A549 (cell line): Measurements from ENCODE around the gene TBX10. TPM values are rescaled to one million over a fixed set of nuclear protein-coding genes. Genes with fewer than 3 reads are reported as not detected.
"Not testable (repeated sequence)": the region's sequence is repeated elsewhere in the genome, so short reads cannot be mapped to it uniquely, and the experiment has no call there.

ENCODE experiments used
- ATAC-seq, 2 experiments: fragments of 200-7000 bp in 1 of 2; fragments of >200 bp in 1 of 2; cut with Nextera tagmentation in 1 of 2; cut with Tn5 transposase in 1 of 2; 3 replicates each; pipeline versions ENCODE4 v1.8.0 to v1.9.1; 2018 to 2020; ENCODE audit warnings: mild to moderate bottlenecking in 1 of 2, moderate library complexity in 1 of 2
- CTCF ChIA-PET: fragments of 300-600 bp; sonication (Branson Sonifier 250); formaldehyde crosslinking; extraction: SDS; loops from one replicate; lab custom pipeline; 2021; ENCODE audit warnings: antibody characterized with exemption, inconsistent platforms; lab: Yijun Ruan, JAX
- POLR2A ChIA-PET: fragments of 350-600 bp; formaldehyde crosslinking; extraction: SDS; loops from one replicate; lab custom pipeline; 2021; ENCODE audit warnings: antibody characterized with exemption, inconsistent platforms; lab: Yijun Ruan, JAX
- DNase-seq, 2 experiments: peaks; one replicate each; pipeline versions ENCODE4 v3.0.0 to v3.0.0-alpha.2; 2011 to 2016; ENCODE audit warnings: low read depth in 1 of 2, low spot score in 1 of 2
- FAIRE-seq: peaks from 2 replicates; lab custom pipeline; 2011; peaks lifted over from hg19 to GRCh38; lab: Jason Lieb, UNC
- H3K27ac ChIP-seq, 2 experiments: fragments of >200 bp; sonication (Bioruptor Twin); formaldehyde crosslinking; 3 replicates each; pipeline ENCODE4 v1.5.1; 2016 to 2017
- H3K4me1 ChIP-seq: fragments of >200 bp; sonication (Bioruptor Twin); formaldehyde crosslinking; 3 replicates; pipeline ENCODE4 v1.6.1; 2016
- H3K4me2 ChIP-seq: fragments of >200 bp; sonication (Bioruptor Twin); formaldehyde crosslinking; 3 replicates; pipeline ENCODE4 v1.6.1; 2016
- H3K4me3 ChIP-seq: fragments of >200 bp; sonication (Bioruptor Twin); formaldehyde crosslinking; 3 replicates; pipeline ENCODE4 v1.5.1; 2016
- H3K9me3 ChIP-seq: fragments of >200 bp; sonication (Bioruptor Twin); formaldehyde crosslinking; 3 replicates; pipeline ENCODE4 v1.6.1; 2016
- BHLHE40 ChIP-seq: IDR thresholded peaks from 2 replicates; pipeline ENCODE4 v1.6.1; 2012; ENCODE audit warnings: low read depth, low read length, inconsistent platforms
- EHF ChIP-seq: fragments of 250-450 bp; sonication (Bioruptor Pico); IDR thresholded peaks from 2 replicates; pipeline ENCODE4 v1.5.0; 2020; ENCODE audit warnings: mild to moderate bottlenecking
- EHMT2 ChIP-seq: fragments of 200-600 bp; sonication (generic); IDR thresholded peaks from 2 replicates; pipeline ENCODE4 v1.6.1; 2016; ENCODE audit warnings: antibody characterized with exemption, low read depth, mild to moderate bottlenecking, moderate library complexity
- EP300 ChIP-seq, 2 experiments: fragments of >200 bp; sonication (Bioruptor Twin); formaldehyde crosslinking; IDR thresholded peaks; 2 replicates in 1 of 2; 3 replicates in 1 of 2; pipeline ENCODE4 v1.6.1; 2016 to 2017
- ESRRA ChIP-seq: fragments of 150-350 bp; IDR thresholded peaks from 2 replicates; pipeline ENCODE4 v1.6.1; 2014; ENCODE audit warnings: mild to moderate bottlenecking, low read length, borderline replicate concordance
- GATA3 ChIP-seq: IDR thresholded peaks from 2 replicates; pipeline ENCODE4 v1.6.1; 2012; ENCODE audit warnings: borderline replicate concordance
- HEYL ChIP-seq: fragments of 250-450 bp; sonication (Bioruptor Pico); IDR thresholded peaks from 2 replicates; pipeline ENCODE4 v1.8.0; 2021; ENCODE audit warnings: mild to moderate bottlenecking, moderate library complexity
- HMGXB4 ChIP-seq: fragments of 250-450 bp; sonication (Bioruptor Pico); IDR thresholded peaks from 2 replicates; pipeline ENCODE4 v1.5.0; 2021; ENCODE audit warnings: mild to moderate bottlenecking, moderate library complexity, borderline replicate concordance
- HOXB13 ChIP-seq: fragments of 250-450 bp; sonication (Bioruptor Pico); IDR thresholded peaks from 2 replicates; pipeline ENCODE4 v1.5.0; 2020; ENCODE audit warnings: low read depth, mild to moderate bottlenecking, moderate library complexity
- JUNB ChIP-seq: fragments of >200 bp; sonication (Bioruptor Twin); formaldehyde crosslinking; IDR thresholded peaks from 2 replicates; pipeline ENCODE4 v1.6.1; 2016
- NFE2L2 ChIP-seq: fragments of 150-350 bp; conservative IDR thresholded peaks from 2 replicates; pipeline ENCODE4 v1.6.1; 2014; ENCODE audit warnings: low read length
- NPAS2 ChIP-seq: fragments of 250-450 bp; sonication (Bioruptor Pico); IDR thresholded peaks from 2 replicates; pipeline ENCODE4 v1.8.0; 2022; ENCODE audit warnings: mild to moderate bottlenecking, moderate library complexity, borderline replicate concordance
- PHF8 ChIP-seq: fragments of 200-600 bp; sonication (generic); IDR thresholded peaks from 2 replicates; pipeline ENCODE4 v1.6.1; 2016; ENCODE audit warnings: low read depth, mild to moderate bottlenecking, antibody characterized with exemption, moderate library complexity, borderline replicate concordance
- POLR2AphosphoS2 ChIP-seq: conservative IDR thresholded peaks from 2 replicates; pipeline ENCODE4 v1.6.1; 2012; ENCODE audit warnings: low read length, improper control_type of control experiment, inconsistent platforms
- RARB ChIP-seq: fragments of 250-450 bp; sonication (Bioruptor Pico); IDR thresholded peaks from 2 replicates; pipeline ENCODE4 v1.8.0; 2021; ENCODE audit warnings: mild to moderate bottlenecking, moderate library complexity
- REST ChIP-seq: fragments of 200-600 bp; sonication (generic); IDR thresholded peaks from 2 replicates; pipeline ENCODE4 v1.6.1; 2016; ENCODE audit warnings: antibody characterized with exemption, mild to moderate bottlenecking, moderate library complexity
- TFCP2L1 ChIP-seq: fragments of 250-450 bp; sonication (Bioruptor Pico); IDR thresholded peaks from 2 replicates; pipeline ENCODE4 v1.5.0; 2021; ENCODE audit warnings: mild to moderate bottlenecking
- ZC3H11A ChIP-seq: fragments of 450-650 bp; IDR thresholded peaks from 2 replicates; pipeline ENCODE4 v1.6.1; 2014; ENCODE audit warnings: antibody characterized with exemption, mild to moderate bottlenecking
- WGBS: methylation state at CpG from one replicate; pipeline ENCODE4 v1.1.6; 2017; ENCODE audit errors: missing lambda C conversion rate; 5-methylcytosine and 5-hydroxymethylcytosine counted together
- polyA plus RNA-seq, 4 experiments: library from polyadenylated mRNA; depleted of rRNA in 3 of 4; stranded (reverse); fragments of >200 nt; fragmentation: RNase III in 1 of 4; extraction: RNeasy Plus Mini Kit Qiagen cat#74134 plus additional on column Dnase treatment in 1 of 4; gene quantifications; 2 replicates in 3 of 4; 3 replicates in 1 of 4; pipeline ENCODE4 v1.2.3, GENCODE V29; 2011 to 2017

The TBX10 gene
- polyA plus RNA-seq, 2 of the 4 experiments (the other 2 are of a cell fraction): not detected

GRCh38 chr11:67619683-67620618, 19.6 kb downstream of the TBX10 start:
- POLR2A ChIA-PET: interaction anchor here (1.1 kb wide), 1 partner anchor 11 kb away, joined by 3 read pairs; no protein-coding TSS in a partner anchor

GRCh38 chr11:67618901-67619659, 20.5 kb downstream of the TBX10 start:
- H3K9me3 ChIP-seq, DNase-seq, H3K4me1 ChIP-seq, H3K4me2 ChIP-seq, H3K4me3 ChIP-seq, ATAC-seq, FAIRE-seq, H3K27ac ChIP-seq: not testable (repeated sequence)
- 90% methylated on average over 18 of the region's 40 CpGs for WGBS
- POLR2A ChIA-PET: interaction anchor here (1.1 kb wide), 1 partner anchor 11 kb away, joined by 3 read pairs; no protein-coding TSS in a partner anchor
- CTCF ChIA-PET: interaction anchor here (1.2 to 10.2 kb wide), 2 partner anchors 10 to 337 kb away, joined by 3 to 181 read pairs; partner anchors contain the start of gene NUDT8

More at GRCh38 chr11:67619683-67620618, 19.6 kb downstream of the TBX10 start:
- not testable (repeated sequence) for ATAC-seq, H3K4me1 ChIP-seq, H3K4me2 ChIP-seq, H3K9me3 ChIP-seq, FAIRE-seq, H3K4me3 ChIP-seq, DNase-seq, H3K27ac ChIP-seq
- CTCF ChIA-PET: interaction anchor here (0.6 to 10.2 kb wide), 5 partner anchors 9 to 689 kb away, joined by 3 to 181 read pairs (median 4); partner anchors contain the start of gene NUDT8
- WGBS: 80% methylated on average over 33 of the region's 33 CpGs

- H3K4me2 ChIP-seq: no peak overlapping the region
- no peak for FAIRE-seq
- DNase-seq: no peak
- H3K9me3 ChIP-seq: no peaks in the 10 kb centered on the region
- POLR2A ChIA-PET: interaction anchor here (1.1 kb wide), 1 partner anchor 12 kb away, joined by 6 read pairs; the partner anchor contains the start of gene NUDT8
- no peak for ATAC-seq
- 70% methylated on average over 7 of the region's 7 CpGs for WGBS
- TF ChIP-seq EHMT2 (no peak), PHF8 (no peak), BHLHE40 (no peak), NFE2L2 (no peak), POLR2AphosphoS2 (no peak), EP300 (IDR thresholded peaks at IDR 0.05) (no peak), TFCP2L1 (CRISPR knock-in tag) (no peak), EHF (CRISPR knock-in tag) (no peak), HMGXB4 (CRISPR knock-in tag) (no peak), GATA3 (no peak), NPAS2 (CRISPR knock-in tag) (no peak), HOXB13 (no peak), REST (no peak), ZC3H11A (no peak), HEYL (no peak), JUNB (no peak), RARB (CRISPR knock-in tag) (no peak), ESRRA (no peak)
- H3K4me3 ChIP-seq: no peak overlapping the region
- CTCF ChIA-PET: interaction anchor here (0.9 to 10.2 kb wide), 4 partner anchors 9 to 45 kb away, joined by 3 to 181 read pairs (median 4); partner anchors contain the start of gene NUDT8
- H3K27ac ChIP-seq: no peak overlapping the region
- no peaks in the 10 kb centered on the region for H3K4me1 ChIP-seq
Measured at GRCh38 chr11:67617243-67617953, 22.2 kb downstream of the TBX10 start.
